Subcutaneous adipose tissue (tissue), 4 donors: ENCODE measurements around the gene LRRC28. TPM values are rescaled to one million over a fixed set of nuclear protein-coding genes. Genes with fewer than 3 reads are reported as not detected.

Source experiments
- total RNA-seq, 4 donors: library from RNA; depleted of rRNA; stranded (reverse); fragments of >200 nt; gene quantifications; one replicate each; pipeline ENCODE4 v1.1.0, GENCODE V29; 2016
- TF ChIP-seq, protein P1 (sequence below): fragments of 450-650 bp; IDR thresholded peaks from one replicate; pipeline ENCODE4 v1.5.1; 2016; ENCODE audit warnings: low read depth, mild to moderate bottlenecking, control low read depth, antibody characterized with exemption, moderate library complexity

The LRRC28 gene
- total RNA-seq, 4 donors from 2014 or later: 37.7 to 60.7 (median 45.8) TPM

GRCh38 chr15:99438224-99438585, 186.9 kb downstream of the LRRC28 start:
- TF ChIP-seq, protein P1, sequence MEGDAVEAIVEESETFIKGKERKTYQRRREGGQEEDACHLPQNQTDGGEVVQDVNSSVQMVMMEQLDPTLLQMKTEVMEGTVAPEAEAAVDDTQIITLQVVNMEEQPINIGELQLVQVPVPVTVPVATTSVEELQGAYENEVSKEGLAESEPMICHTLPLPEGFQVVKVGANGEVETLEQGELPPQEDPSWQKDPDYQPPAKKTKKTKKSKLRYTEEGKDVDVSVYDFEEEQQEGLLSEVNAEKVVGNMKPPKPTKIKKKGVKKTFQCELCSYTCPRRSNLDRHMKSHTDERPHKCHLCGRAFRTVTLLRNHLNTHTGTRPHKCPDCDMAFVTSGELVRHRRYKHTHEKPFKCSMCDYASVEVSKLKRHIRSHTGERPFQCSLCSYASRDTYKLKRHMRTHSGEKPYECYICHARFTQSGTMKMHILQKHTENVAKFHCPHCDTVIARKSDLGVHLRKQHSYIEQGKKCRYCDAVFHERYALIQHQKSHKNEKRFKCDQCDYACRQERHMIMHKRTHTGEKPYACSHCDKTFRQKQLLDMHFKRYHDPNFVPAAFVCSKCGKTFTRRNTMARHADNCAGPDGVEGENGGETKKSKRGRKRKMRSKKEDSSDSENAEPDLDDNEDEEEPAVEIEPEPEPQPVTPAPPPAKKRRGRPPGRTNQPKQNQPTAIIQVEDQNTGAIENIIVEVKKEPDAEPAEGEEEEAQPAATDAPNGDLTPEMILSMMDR: no peak

DNA sequence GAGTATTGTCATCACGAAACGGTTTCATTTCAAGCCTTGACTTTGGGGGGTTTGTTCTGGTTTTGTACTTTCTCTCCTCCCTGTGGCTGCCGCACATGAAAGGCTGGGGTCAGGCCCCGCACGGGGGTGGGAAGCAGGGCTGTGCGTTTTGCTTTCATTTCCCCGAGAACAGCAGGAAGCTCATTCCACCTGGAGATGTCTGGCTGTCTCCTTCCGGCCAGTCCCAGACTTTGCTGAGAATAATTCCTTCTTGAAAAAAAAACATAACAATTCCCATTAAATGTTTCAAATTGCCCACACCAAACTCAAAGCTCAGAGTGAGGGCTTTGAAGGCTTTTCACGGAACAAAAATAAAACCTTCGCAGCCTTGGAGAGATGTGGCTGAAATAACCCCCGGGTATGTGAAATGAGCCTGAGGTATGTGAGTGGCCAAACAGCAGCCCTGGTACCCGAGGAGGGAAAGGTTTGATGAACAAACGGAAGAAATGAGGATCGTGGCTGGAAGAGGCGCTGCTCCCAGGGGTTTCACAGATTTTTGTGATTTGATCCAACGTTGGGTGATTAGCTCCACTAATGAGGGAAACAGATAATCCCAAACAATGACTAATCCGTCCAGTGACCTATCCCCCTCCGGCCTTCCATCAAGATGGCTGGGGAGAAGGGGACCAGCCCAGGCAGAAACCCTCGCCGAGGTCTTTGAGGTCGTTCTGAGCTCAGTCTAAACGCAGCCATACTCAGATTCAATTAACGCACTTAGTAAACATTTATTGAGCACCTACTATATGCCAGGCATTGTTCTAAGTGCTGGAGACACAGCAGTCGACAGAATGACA, 187.6 kb downstream of the LRRC28 start:
- TF ChIP-seq, protein P1: no peak

GRCh38 chr15:99439524-99439835, 188.2 kb downstream of the LRRC28 start:
- TF ChIP-seq, protein P1: no peak

DNA sequence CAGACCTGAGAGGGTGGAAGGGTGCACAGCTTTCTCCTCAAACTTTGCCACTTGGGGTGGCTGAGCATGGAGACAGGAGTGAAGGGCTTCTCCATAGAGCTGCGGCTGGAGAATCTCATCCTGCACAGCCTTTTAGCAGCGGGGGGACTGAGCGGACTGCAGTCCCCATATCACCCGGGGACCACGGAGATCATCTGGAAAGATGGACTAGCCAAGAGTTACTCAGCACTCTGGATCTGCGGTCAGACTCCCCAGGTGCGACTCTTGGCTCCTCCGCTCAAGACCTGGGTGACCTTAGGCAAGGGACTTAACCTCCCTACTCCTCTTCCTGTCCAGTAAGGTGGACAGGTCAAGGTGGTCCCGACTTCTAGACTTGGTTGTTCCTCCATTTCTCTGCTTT, 188.7 kb downstream of the LRRC28 start:
- TF ChIP-seq, protein P1: no peak

Other genes starting within 250 kb of the LRRC28 start
- gene PGPEP1L, start 243.7 kb upstream of the LRRC28 start, total RNA-seq: not detected
- gene SYNM, start 146.4 kb upstream of the LRRC28 start, total RNA-seq: 10 to 100 TPM; 26.7 to 61.2 (median 45.3) TPM
- gene TTC23, start 1.9 kb upstream of the LRRC28 start, total RNA-seq: 10 to 100 TPM; 19.6 to 24.0 (median 23.2) TPM